Activated naive CD4-positive, alpha-beta T cell treated with anti-CD3 and anti-CD28 coated beads, Interleukin-2, amount 10 ng/mL, durations not matched to agents 7 days and 5 days (primary cell): ENCODE results near the gene ASB10.

Source experiments
- CTCF ChIA-PET: fragments of 350-600 bp; sonication (Branson Sonifier 250); formaldehyde crosslinking; loops from one replicate; lab custom pipeline; 2021; ENCODE audit warnings: antibody characterized with exemption; lab: Charles Lee
- DNase-seq: peaks from one replicate; pipeline ENCODE4 v3.0.0-alpha.2; 2020
- H3K27ac Mint-ChIP-seq: one replicate; pipeline ENCODE4 v1.8.0; 2021; ENCODE audit warnings: mild to moderate bottlenecking, moderate library complexity, mixed read lengths
- H3K27me3 Mint-ChIP-seq: one replicate; pipeline ENCODE4 v1.8.0; 2021; ENCODE audit warnings: mild to moderate bottlenecking, mixed read lengths
- H3K36me3 Mint-ChIP-seq: one replicate; pipeline ENCODE4 v1.8.0; 2021; ENCODE audit warnings: mixed read lengths
- H3K4me1 Mint-ChIP-seq: one replicate; pipeline ENCODE4 v1.8.0; 2021; ENCODE audit warnings: mixed read lengths
- H3K4me3 Mint-ChIP-seq: one replicate; pipeline ENCODE4 v1.8.0; 2021; ENCODE audit warnings: mild to moderate bottlenecking, moderate library complexity, mixed read lengths
- H3K9me3 Mint-ChIP-seq: one replicate; pipeline ENCODE4 v1.8.0; 2021; ENCODE audit warnings: mixed read lengths

Gene ASB10

GRCh38 chr7:151186640-151187408 is at the start of gene ASB10:
Gene ASB10, minus strand, starts transcription at chr7:151187250. Its CDS starts 120 bp downstream, at chr7:151187130.
- H3K4me1 Mint-ChIP-seq, result no peaks in the 10 kb centered on the region
- no peaks in the 10 kb centered on the region for H3K9me3 Mint-ChIP-seq
- CTCF ChIA-PET, result no interaction called here
- H3K27me3 Mint-ChIP-seq, result peaks cover 22% of the 10 kb centered on the region
- H3K27ac Mint-ChIP-seq, result no peak within 1 kb of the TSS
- H3K4me3 Mint-ChIP-seq, result no peak within 1 kb of the TSS
- no peak for DNase-seq
- H3K36me3 Mint-ChIP-seq, result no peaks in the 10 kb centered on the region

- Mint-ChIP-seq H3K27ac (no peak overlapping the region), H3K36me3 (peaks cover 24% of the 10 kb centered on the region), H3K9me3 (no peaks in the 10 kb centered on the region), H3K4me3 (no peak overlapping the region), H3K27me3 (peaks cover 8% of the 10 kb centered on the region), H3K4me1 (peaks cover 32% of the 10 kb centered on the region)
- no peak for DNase-seq
- CTCF ChIA-PET, result interaction anchor here (1.0 to 1.4 kb wide), 4 partner anchors 8 to 251 kb away, joined by 3 to 5 read pairs (median 4); no protein-coding TSS in a partner anchor
These were observed 49.4 kb upstream of the ASB10 start for GRCh38 chr7:151236406-151236805.

- Mint-ChIP-seq H3K27ac (no peak overlapping the region), H3K27me3 (peaks cover 8% of the 10 kb centered on the region), H3K36me3 (peaks cover 24% of the 10 kb centered on the region), H3K4me3 (peak overlapping the region; percentile 13), H3K4me1 (peaks cover 35% of the 10 kb centered on the region), H3K9me3 (no peaks in the 10 kb centered on the region)
- DNase-seq, result no peak
- CTCF ChIA-PET, result interaction anchor here (0.6 to 4.3 kb wide), 3 partner anchors 8 to 315 kb away, joined by 3 to 39 read pairs (median 5); no protein-coding TSS in a partner anchor
These were observed 48.2 kb upstream of the ASB10 start for GRCh38 chr7:151235091-151235787.

- DNase-seq, result no peak
- peaks cover 19% of the 10 kb centered on the region for H3K27me3 Mint-ChIP-seq
- peak overlapping the region; percentile 98 for H3K27ac Mint-ChIP-seq
- peaks cover 35% of the 10 kb centered on the region for H3K4me1 Mint-ChIP-seq
- CTCF ChIA-PET, result interaction anchor here (1.5 to 4.3 kb wide), 2 partner anchors 10 to 13 kb away, joined by 5 to 39 read pairs; no protein-coding TSS in a partner anchor
- peak overlapping the region; percentile 100 for H3K4me3 Mint-ChIP-seq
- peaks cover 24% of the 10 kb centered on the region for H3K36me3 Mint-ChIP-seq
- H3K9me3 Mint-ChIP-seq, result no peaks in the 10 kb centered on the region
These were observed 46.8 kb upstream of the ASB10 start for GRCh38 chr7:151233804-151234203.

- peak overlapping the region; percentile 98 for H3K27ac Mint-ChIP-seq
- DNase-seq, result peak; percentile 78
- peaks cover 24% of the 10 kb centered on the region for H3K36me3 Mint-ChIP-seq
- no peaks in the 10 kb centered on the region for H3K9me3 Mint-ChIP-seq
- H3K4me3 Mint-ChIP-seq, result peak overlapping the region; percentile 100
- CTCF ChIA-PET, result interaction anchor here (0.8 to 4.3 kb wide), 4 partner anchors 11 to 270 kb away, joined by 3 to 39 read pairs (median 4); no protein-coding TSS in a partner anchor
- peaks cover 19% of the 10 kb centered on the region for H3K27me3 Mint-ChIP-seq
- peaks cover 37% of the 10 kb centered on the region for H3K4me1 Mint-ChIP-seq
These were observed 46.1 kb upstream of the ASB10 start for GRCh38 chr7:151232917-151233701.

GRCh38 chr7:151232091-151232916 is 45.3 kb upstream of the ASB10 start, which contains the start of gene CHPF2:
Gene CHPF2, plus strand, starts transcription at chr7:151232483. Its CDS starts 1,529 bp downstream, at chr7:151234012.
- peaks cover 44% of the 10 kb centered on the region for H3K4me1 Mint-ChIP-seq
- H3K36me3 Mint-ChIP-seq, result peaks cover 24% of the 10 kb centered on the region
- peaks cover 19% of the 10 kb centered on the region for H3K27me3 Mint-ChIP-seq
- peak; percentile 95 for DNase-seq
- CTCF ChIA-PET, result interaction anchor here (0.8 to 4.3 kb wide), 4 partner anchors 11 to 270 kb away, joined by 3 to 39 read pairs (median 4); no protein-coding TSS in a partner anchor
- H3K27ac Mint-ChIP-seq, result peak within 1 kb of the TSS; percentile 98
- peak within 1 kb of the TSS; percentile 100 for H3K4me3 Mint-ChIP-seq
- no peaks in the 10 kb centered on the region for H3K9me3 Mint-ChIP-seq

- no peaks in the 10 kb centered on the region for H3K9me3 Mint-ChIP-seq
- H3K4me3 Mint-ChIP-seq, result peak overlapping the region; percentile 100
- H3K36me3 Mint-ChIP-seq, result peaks cover 18% of the 10 kb centered on the region
- DNase-seq, result no peak
- CTCF ChIA-PET, result interaction anchor here (1.5 kb wide), 1 partner anchor 13 kb away, joined by 5 read pairs; no protein-coding TSS in a partner anchor
- H3K27ac Mint-ChIP-seq, result no peak overlapping the region
- H3K27me3 Mint-ChIP-seq, result peaks cover 19% of the 10 kb centered on the region
- H3K4me1 Mint-ChIP-seq, result peaks cover 56% of the 10 kb centered on the region
These were observed 44.0 kb upstream of the ASB10 start for GRCh38 chr7:151231080-151231479.

- Mint-ChIP-seq H3K4me1 (peaks cover 59% of the 10 kb centered on the region), H3K4me3 (no peak overlapping the region), H3K36me3 (peaks cover 23% of the 10 kb centered on the region), H3K27ac (no peak overlapping the region), H3K9me3 (no peaks in the 10 kb centered on the region), H3K27me3 (peaks cover 19% of the 10 kb centered on the region)
- no peak for DNase-seq
- CTCF ChIA-PET, result interaction anchor here (2.9 kb wide), 1 partner anchor 15 kb away, joined by 16 read pairs; no protein-coding TSS in a partner anchor
These were observed 42.2 kb upstream of the ASB10 start for GRCh38 chr7:151229249-151229648.

- CTCF ChIA-PET, result interaction anchor here (0.9 to 2.9 kb wide), 3 partner anchors 11 to 59 kb away, joined by 3 to 16 read pairs (median 3); no protein-coding TSS in a partner anchor
- H3K36me3 Mint-ChIP-seq, result peaks cover 26% of the 10 kb centered on the region
- DNase-seq, result no peak
- peak overlapping the region; percentile 89 for H3K27ac Mint-ChIP-seq
- peaks cover 19% of the 10 kb centered on the region for H3K27me3 Mint-ChIP-seq
- H3K4me3 Mint-ChIP-seq, result peak overlapping the region; percentile 97
- H3K4me1 Mint-ChIP-seq, result peaks cover 50% of the 10 kb centered on the region
- H3K9me3 Mint-ChIP-seq, result no peaks in the 10 kb centered on the region
These were observed 41.2 kb upstream of the ASB10 start for GRCh38 chr7:151228024-151228866.

- H3K36me3 Mint-ChIP-seq, result peaks cover 29% of the 10 kb centered on the region
- no peaks in the 10 kb centered on the region for H3K9me3 Mint-ChIP-seq
- peak; percentile 99 for DNase-seq
- CTCF ChIA-PET, result interaction anchor here (0.6 to 2.9 kb wide), 4 partner anchors 12 to 117 kb away, joined by 3 to 16 read pairs (median 3); no protein-coding TSS in a partner anchor
- peak within 1 kb of the TSS; percentile 89 for H3K27ac Mint-ChIP-seq
- H3K27me3 Mint-ChIP-seq, result peaks cover 17% of the 10 kb centered on the region
- peak within 1 kb of the TSS; percentile 97 for H3K4me3 Mint-ChIP-seq
- peaks cover 46% of the 10 kb centered on the region for H3K4me1 Mint-ChIP-seq
These were observed 40.1 kb upstream of the ASB10 start, which contains the start of gene ABCF2 for GRCh38 chr7:151226875-151227782. Gene ABCF2, minus strand, starts transcription at chr7:151227205. Its CDS starts 747 bp downstream, at chr7:151226458.

- Mint-ChIP-seq H3K27ac (peak overlapping the region; percentile 89), H3K4me1 (peaks cover 40% of the 10 kb centered on the region), H3K36me3 (peaks cover 32% of the 10 kb centered on the region), H3K4me3 (peak overlapping the region; percentile 97), H3K9me3 (no peaks in the 10 kb centered on the region), H3K27me3 (peaks cover 11% of the 10 kb centered on the region)
- DNase-seq, result no peak
- CTCF ChIA-PET, result interaction anchor here (0.6 to 2.9 kb wide), 3 partner anchors 18 to 116 kb away, joined by 3 to 16 read pairs (median 3); no protein-coding TSS in a partner anchor
These were observed 39.5 kb upstream of the ASB10 start for GRCh38 chr7:151226560-151226874.
